ENCODE data around the gene LIN37.
"Not testable (repeated sequence)": the region's sequence is repeated elsewhere in the genome, so short reads cannot be mapped to it uniquely, and the experiment has no call there.

Gene LIN37

GRCh38 chr19:35720163-35720524 lies 28.2 kb upstream of the LIN37 start:
- DNase-seq: no peak

- no peak for DNase-seq
Observed at GRCh38 chr19:35720648-35721047, 27.7 kb upstream of the LIN37 start.

- DNase-seq: no peak
Observed at GRCh38 chr19:35721374-35721773, 27.0 kb upstream of the LIN37 start.

- DNase-seq: no peak
Observed at GRCh38 chr19:35722461-35722860, 25.9 kb upstream of the LIN37 start.

- DNase-seq: no peak
Observed at GRCh38 chr19:35722897-35723296, 25.5 kb upstream of the LIN37 start.

GRCh38 chr19:35723671-35724070 lies 24.7 kb upstream of the LIN37 start:
- DNase-seq: no peak

GRCh38 chr19:35724132-35724531 lies 24.2 kb upstream of the LIN37 start:
- not testable (repeated sequence) for DNase-seq

- DNase-seq: no peak
Observed at GRCh38 chr19:35724560-35724959, 23.8 kb upstream of the LIN37 start.

- no peak for DNase-seq
Observed at GRCh38 chr19:35725216-35725861, 23.0 kb upstream of the LIN37 start.

- no peak for DNase-seq
Observed at GRCh38 chr19:35727053-35727955, 21.1 kb upstream of the LIN37 start.

GRCh38 chr19:35727956-35728706 lies 20.2 kb upstream of the LIN37 start:
- DNase-seq: no peak

- no peak for DNase-seq
Observed at GRCh38 chr19:35729021-35729420, 19.4 kb upstream of the LIN37 start.

- DNase-seq: no peak
Observed at GRCh38 chr19:35729763-35730162, 18.6 kb upstream of the LIN37 start.

GRCh38 chr19:35730326-35730725 lies 18.1 kb upstream of the LIN37 start:
- DNase-seq: no peak

GRCh38 chr19:35731353-35731752 lies 17.0 kb upstream of the LIN37 start:
- no peak for DNase-seq

- DNase-seq: no peak
Observed at GRCh38 chr19:35731779-35732405, 16.5 kb upstream of the LIN37 start.

GRCh38 chr19:35732540-35733179 lies 15.7 kb upstream of the LIN37 start:
- no peak for DNase-seq

- no peak for DNase-seq
Observed at GRCh38 chr19:35733180-35734125, 14.9 kb upstream of the LIN37 start.

- no peak for DNase-seq
Observed at GRCh38 chr19:35734273-35734672, 14.1 kb upstream of the LIN37 start.

- DNase-seq: no peak
Observed at GRCh38 chr19:35734889-35735288, 13.5 kb upstream of the LIN37 start.
